NCI-H1092 treated with DMSO at 0.1 percent for 48 hours (cell line): Measurements from ENCODE around the gene CCDC74A.
"Not testable (repeated sequence)": the region's sequence is repeated elsewhere in the genome, so short reads cannot be mapped to it uniquely, and the experiment has no call there.

Experiments
- DNase-seq: peaks from one replicate; lab custom pipeline; 2025; lab: John Stamatoyannopoulos, UW

Gene CCDC74A

DNA sequence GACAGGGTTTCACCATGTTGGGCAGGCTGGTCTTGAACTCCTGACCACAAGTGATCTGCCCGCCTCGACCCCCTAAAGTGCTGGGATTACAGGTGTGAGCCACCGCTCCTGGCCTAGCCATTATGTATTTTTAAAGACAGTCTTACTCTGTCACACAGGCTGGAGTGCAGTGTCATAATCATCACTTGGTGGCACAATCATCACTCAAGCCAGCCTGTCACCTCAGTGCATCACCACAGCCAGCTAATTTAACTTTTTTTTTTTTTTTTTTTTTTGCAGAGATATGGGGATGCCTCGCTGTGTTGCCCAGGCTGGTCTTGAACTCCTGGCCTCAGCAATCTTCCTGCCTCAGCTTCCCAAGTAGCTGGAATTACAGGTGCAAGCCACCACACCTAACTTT lies 24.1 kb upstream of the CCDC74A start:
- not testable (repeated sequence) for DNase-seq

DNA sequence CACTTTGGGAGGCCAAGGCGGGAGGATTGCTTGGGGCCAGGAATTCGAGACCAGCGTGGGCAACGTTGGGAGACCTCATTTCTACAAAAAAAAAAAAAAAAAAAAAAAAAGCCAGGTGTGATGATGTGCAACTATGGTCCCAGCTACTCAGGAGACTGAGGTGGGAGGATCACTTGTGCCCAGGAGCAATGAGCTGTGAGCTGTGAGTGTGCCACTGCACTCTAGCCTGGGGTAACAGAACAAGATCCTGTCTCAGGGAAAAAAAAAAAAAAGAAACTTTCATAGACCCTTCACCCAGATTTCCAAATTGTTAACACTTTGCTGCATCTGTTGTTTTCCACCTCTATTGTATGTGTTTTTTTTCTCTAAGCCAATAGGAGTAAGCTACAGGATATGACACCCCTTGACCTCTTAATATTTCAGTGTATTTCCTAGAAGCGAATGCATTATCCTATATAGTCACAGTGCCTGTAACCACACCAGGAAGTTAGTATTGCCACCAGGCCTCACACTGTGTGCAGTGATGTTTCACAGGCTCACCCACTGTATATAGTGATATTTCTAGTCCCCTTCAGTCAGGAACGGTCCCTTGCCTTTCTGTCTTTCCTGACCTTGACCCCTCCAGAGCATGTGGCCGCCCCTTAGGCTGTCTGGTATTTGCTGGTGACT lies 23.5 kb upstream of the CCDC74A start:
- not testable (repeated sequence) for DNase-seq

DNA sequence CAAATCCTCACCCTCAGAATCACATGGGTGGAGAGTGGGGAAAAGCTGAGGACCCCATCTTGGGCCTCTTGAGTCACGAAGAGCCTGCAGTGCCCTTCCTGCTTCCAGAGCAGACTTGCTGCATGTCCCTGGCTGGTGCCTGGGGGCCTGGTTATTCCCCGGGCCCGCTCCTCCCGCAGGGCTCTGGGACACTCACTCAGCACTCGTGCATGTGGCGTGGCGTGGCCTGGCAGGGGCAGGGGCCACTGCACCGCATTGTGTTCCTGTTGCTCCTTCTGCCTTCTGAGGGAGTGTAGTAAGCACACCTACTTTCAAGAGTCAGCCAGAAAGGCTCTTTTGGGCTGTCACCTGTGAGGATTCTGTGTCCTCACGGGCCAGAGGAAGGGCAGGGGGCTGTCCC lies 18.1 kb upstream of the CCDC74A start:
- no peak for DNase-seq

DNA sequence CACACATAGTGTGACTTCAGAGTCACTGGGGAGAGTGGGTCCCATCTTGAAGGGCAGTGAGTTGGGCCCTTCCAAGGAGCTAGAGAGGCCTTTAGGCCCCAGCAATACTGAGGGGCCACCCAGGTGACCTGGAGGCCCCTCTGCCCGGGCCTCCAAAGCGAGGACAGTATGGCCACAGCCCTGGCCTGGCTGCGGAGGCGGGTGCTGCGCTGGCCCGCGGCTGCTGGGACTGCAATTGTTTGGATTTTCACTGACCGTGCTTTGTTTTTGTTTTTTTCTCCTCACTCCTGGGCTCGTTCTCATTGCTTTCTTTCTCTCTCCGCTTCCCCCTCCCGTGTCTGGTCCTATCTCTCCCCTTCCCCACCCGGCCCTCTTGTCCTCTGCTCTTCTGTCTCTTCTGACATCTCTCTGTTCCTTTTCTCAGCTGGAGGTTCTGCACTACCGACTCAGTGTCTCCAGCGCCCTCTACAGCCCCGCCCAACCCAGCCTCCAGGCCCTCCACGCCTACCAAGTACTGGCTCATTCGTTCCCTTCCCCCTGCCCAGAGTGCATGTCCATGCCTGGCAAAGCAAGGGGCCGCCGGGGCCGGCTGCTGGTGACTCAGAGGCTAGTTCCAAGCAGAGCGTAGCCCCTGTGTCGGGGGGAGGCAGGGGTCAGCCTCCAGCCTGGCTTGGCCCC lies 16.3 kb upstream of the CCDC74A start:
- not testable (repeated sequence) for DNase-seq

DNA sequence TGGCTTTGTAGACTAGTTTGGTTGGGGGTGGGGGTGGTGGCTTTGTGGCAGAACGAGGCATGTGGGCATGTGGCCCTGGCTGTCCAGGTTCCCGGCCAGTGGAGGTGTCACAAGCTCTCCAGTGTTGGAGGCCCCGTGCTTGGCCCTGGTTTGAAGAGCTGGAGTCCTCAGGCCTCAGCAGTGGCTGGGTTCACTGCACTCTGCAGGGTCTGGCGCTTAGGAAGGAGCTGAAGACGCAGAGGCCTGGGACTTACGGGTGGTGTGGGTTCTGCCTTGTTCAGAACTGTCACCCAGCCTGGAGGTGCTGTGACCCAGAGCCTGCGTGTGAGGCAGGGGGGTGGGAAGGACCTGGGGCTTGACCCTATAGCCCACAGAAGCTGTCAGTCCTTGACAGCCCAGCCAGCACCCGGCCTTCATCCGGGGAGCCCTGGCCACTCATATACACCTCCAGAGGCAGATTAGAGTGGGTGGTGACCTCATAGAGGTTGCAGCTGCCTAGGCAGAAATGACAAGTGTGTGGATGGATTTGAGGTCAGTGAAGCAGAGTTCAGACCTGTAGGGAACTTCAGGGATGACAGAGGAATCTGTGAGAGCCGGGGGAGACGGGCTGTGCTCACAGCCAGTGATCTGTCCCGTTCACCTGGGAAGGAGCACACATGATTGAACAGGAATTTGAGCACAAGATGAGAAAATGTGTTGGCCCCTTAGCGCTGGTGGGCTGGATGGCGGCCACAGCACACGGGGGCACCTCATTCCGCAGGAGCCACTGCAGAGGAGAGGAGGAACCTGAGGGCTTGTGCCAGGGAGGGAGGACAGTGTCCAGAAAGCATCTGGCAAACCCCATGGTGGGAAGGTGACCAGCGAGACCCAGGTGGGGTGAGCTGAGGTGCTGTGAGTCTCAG lies 15.5 kb upstream of the CCDC74A start:
- not testable (repeated sequence) for DNase-seq

DNA sequence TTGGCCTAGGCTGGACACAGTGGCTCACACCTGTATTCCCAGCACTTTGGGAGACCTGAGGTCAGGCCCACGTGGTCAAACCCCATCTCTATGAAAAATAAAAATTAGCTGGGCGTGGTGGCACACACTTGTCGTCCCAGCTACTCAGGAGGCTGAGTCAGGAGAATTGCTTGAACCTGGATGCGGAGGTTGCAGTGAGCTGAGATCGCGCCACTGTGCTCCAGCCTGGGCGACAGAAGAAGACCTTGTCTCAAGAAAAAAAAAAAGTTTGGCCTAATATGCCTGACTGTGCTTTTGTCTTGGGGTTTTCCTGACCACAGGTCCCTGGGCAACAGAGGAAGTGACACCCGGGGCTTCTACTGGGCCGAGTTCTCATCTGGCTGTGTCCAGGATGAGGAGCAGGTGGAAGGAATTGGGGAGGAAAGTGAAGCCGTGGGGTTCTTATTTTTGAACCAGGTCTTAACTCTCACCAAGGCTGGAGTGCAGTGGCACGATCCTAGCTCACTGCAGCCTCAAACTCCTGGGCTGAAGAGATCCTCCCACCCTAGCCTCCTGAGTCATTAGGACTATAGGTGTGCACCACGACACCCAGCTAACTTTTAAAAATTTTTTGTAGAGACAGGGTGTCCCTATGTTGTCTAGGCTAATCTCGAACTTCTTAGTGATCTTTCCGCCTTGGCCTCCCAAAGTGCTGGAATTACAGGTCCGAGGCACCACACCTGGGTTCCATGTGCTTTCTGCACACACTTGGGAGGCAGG lies 13.1 kb upstream of the CCDC74A start:
- not testable (repeated sequence) for DNase-seq

DNA sequence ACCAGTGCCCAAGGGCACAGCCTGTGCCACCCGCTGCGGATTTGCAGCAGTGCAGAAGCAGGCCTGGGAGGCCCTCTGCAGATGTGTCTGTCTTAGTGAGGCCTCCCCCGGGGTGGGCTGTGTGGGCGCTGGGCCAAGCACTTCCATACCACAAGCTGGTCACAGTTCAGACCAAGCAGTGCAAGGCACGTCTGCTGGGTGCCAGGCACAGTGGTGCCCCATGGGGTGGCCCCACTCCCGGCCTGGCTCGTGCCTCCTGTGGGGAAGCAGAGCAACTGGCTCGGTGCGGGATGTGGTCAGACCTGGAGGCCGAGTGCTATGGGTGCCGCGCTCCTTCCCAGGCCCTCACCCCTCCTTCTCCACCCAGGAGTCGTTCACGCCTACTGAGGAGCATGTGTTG lies 12.5 kb upstream of the CCDC74A start:
- DNase-seq = not testable (repeated sequence)

DNA sequence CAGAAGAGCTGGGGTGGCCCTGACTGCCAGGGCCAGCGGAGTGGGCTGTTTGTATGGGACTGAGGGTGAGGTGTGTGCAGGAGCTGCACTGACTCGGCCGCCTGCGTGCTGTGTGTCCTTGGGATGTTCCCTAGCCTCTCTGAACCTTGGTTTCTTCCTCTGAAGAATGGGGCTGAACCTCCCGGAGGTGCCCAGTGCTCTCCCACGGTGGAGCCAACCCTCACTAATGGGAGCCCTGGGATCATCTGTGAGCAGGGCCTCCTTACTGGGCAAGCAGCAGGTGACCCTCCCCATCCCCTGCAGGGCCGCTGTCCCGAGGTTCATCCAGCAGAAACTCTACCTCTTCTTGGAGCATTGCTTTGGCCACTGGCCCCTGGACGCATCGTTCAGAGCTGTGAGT lies 11.7 kb upstream of the CCDC74A start:
- DNase-seq = no peak

DNA sequence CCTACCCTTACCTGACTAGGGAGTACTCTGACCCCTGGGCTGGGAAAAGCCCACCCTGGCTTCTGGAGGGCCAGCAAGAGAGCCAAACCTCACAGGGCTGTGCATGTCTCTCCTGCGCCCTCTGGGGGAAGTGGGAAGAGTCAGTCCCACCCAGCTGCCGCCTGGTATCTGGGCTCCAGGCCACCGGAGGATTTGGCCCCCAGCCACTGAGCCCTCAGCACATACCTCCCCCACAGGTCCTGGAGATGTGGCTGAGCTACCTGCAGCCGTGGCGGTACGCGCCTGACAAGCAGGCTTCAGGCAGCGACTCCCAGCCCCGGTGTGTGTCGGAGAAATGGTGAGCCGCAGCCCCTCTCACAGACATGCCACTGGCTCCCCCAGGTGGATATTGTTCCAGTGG lies 11.1 kb upstream of the CCDC74A start:
- DNase-seq = not testable (repeated sequence)

DNA sequence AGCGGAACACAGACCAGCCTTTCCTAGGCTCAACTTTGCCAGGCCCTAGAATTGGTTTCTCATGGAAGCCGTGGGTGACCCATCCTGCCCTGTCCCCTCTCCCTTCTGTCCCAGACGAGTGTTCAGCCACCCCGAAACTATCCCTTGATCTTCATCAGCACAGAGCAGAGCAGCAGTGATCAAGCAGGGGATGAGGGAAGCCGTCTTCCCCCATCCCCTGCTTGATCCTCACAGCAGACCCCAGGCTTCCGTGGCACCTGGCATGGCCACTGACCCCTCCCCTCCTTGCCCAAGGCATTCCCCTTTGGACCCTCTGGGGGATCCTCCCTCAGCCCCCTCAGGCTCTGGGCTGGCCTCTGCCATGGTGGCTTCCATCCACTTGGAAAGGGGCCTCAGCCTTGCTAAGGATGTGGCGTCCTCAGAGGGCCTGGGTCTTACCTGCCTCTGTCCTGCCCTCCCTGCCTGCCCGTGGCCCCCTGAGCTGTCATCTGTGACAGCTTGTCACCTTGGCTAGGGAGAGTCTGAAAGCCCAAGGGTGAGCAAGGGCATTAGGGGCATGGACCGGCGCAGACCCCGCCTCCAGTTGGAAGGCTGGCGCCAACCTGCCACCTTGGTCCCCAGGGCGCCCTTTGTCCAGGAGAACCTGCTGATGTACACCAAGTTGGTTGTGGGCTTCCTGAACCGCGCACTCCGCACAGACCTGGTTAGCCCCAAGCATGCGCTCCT lies 10.4 kb upstream of the CCDC74A start:
- no peak for DNase-seq

DNA sequence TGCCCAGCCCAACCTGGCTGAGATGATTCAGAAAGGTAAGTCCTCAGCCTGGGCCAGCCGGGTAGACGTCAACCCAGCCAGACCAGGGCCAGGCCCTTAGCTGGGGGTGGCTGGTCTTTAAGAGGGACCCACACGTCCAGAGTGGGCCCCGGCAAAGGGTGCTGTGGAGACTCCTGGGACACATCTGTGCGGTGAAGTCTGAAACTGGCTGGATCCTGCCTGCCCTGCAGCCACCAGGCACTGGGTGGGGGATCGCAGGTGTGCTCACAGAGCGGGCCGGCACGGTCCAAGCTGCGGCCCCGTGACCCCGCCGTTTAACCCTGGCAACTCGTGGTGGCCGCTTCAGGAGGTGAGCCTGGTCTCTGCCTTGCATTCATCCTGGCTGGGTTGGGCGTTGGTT lies 9.8 kb upstream of the CCDC74A start:
- DNase-seq = not testable (repeated sequence)

DNA sequence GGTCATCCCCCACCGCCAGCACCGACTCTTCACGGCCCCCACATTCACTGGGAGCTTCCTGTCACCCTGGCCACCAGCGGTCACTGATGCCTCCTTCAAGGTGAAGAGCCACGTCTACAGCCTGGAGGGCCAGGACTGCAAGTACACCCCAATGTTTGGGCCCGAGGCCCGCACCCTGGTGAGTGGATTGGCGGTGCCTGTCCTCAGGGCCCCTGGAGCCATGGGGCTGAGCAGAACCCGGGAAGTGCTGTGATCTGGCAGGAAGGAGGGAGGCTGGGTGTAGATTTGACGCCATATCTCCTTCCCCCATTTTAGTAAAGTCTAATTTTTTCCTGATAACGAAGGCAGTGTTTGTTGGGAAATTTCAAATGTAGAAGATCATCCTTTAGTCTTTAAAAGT lies 9.2 kb upstream of the CCDC74A start:
- not testable (repeated sequence) for DNase-seq

DNA sequence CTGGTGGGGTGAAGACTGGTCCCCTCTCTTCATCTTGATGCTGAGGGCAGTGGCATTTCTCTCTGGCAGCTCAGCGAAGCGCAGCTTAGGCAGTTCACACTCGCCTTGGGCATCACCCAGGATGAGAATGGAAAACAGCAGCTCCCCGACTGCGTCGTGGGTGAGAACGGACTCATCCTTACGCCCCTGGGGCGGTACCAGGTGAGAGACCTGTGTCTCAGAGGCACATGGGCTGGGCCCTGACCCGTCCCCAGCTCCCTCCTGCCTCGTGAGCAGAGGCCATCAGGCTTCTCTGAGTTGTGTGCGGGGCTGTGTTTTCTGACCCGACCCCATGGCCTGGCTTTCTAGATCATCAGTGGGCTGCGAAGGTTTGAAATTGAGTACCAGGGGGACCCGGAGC lies 8.2 kb upstream of the CCDC74A start:
- no peak for DNase-seq

DNA sequence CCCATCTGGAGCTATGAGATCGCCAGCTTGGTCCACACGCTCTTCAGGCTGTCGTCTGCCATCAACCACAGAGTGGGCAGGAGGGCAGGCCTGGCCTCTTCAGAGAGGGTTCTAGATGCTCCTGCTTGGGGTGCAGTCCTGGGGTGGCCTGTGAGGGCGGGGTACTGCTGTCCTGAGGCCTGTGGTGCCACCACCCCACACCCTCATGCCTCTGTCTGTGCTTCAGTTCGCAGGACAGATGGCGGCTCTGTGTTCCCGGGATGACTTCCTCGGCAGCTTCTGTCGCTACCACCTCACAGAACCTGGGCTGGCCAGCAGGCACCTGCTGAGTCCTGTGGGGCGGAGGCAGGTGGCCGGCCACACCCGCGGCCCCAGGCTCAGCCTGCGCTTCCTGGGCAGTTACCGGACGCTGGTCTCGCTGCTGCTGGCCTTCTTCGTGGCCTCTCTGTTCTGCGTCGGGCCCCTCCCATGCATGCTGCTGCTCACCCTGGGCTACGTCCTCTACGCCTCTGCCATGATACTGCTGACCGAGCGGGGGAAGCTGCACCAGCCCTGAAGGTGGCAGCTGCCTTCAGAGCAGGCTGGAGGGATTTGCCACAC lies 7.7 kb upstream of the CCDC74A start:
- not testable (repeated sequence) for DNase-seq

DNA sequence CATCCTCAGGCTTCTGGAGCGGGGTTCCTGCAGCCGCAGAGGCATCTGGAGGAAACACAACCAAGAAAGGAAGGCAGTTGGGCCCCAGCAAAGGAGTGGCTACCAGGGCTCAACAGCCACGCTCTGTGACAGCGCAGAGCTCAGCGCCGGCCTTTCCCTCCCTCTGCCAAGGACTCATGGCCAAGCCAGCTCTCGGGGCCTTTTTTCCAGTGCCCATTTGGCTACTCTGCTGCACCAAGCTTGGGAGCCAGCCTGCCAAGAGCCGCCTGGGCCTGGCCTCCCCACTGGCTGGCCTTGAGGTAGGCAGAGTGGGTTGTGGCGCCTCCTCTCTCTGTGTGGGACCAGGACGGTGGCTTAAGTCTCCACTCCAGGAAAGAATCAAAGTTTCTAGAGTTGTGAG lies 7.2 kb upstream of the CCDC74A start:
- DNase-seq = no peak

DNA sequence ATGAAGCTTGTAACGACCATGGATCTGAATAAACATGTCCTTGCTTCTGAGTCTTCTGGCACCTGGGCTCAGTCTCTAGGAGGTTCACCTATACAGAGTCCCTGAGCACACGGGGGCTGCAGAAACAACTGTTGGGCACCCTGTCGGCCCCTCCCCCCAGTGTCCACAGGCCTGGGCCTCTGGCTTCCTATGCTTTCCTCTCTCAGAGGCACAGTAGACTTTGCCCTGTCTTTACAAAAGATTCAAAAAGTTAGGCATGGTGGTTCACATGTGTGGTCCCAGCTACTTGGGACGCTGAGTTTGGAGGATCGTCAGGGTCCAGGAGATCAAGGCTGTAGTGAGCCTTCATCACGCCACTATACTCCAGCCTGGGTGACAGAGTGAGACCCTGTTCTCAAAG lies 6.2 kb upstream of the CCDC74A start:
- DNase-seq = not testable (repeated sequence)

DNA sequence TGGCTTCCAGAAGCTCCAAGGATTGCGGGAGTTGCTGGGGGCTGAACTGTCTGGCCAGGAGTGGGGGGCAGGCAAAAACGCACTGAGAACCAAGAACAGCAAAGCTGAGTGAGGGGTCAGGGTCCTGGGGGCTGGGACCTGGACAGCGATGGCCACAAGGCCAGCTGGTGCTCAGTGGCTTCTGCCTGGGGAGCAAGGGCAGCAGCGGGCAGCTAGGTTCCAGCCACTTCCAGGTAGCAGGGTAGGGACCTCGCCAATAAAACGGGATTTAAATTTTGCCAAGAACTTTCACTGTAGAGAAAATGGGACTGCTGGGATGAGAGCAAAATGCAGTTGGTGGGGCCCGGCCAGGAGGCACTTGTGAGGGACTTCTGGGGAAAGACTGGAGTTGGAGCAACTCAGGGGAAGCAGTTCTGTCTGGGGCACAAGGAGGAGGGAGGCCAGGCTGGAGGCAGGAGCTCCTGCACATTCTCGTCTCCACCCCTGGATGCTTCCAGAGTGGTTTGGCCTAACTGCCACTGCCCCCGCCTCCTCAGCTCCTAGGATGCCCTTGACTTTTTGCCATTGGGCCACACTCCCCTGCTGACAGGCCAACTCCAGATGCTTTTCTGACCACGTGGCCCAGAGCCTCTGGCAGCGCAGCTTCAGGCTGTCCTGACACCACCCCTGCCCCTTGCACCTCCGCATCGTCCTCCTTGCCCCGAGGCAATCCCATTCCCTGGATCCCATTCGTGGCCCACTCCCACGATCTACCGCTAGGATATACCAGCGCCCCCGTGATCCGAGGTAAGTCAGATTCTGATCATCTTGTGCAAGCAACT lies 5.5 kb upstream of the CCDC74A start:
- DNase-seq = no peak

DNA sequence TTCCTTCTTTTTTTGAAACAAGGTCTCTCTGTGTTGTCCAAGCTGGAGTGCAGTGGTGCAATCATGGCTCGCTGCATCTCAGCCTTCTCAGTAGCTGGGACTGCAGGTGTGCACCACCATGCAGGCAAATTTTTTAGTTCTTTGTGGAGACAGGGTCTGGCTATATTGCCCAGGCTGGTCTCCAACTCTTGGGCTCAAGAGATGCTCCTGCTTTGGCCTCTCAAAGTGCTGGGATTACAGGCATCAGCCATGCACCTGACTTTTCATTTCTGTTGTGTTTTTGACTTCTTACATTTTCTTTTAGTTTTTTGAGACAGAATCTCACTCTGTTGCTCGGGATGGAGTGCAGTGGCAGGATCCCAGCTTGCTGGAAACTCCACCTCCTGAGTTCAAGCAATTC lies 2.4 kb upstream of the CCDC74A start:
- DNase-seq = not testable (repeated sequence)

DNA sequence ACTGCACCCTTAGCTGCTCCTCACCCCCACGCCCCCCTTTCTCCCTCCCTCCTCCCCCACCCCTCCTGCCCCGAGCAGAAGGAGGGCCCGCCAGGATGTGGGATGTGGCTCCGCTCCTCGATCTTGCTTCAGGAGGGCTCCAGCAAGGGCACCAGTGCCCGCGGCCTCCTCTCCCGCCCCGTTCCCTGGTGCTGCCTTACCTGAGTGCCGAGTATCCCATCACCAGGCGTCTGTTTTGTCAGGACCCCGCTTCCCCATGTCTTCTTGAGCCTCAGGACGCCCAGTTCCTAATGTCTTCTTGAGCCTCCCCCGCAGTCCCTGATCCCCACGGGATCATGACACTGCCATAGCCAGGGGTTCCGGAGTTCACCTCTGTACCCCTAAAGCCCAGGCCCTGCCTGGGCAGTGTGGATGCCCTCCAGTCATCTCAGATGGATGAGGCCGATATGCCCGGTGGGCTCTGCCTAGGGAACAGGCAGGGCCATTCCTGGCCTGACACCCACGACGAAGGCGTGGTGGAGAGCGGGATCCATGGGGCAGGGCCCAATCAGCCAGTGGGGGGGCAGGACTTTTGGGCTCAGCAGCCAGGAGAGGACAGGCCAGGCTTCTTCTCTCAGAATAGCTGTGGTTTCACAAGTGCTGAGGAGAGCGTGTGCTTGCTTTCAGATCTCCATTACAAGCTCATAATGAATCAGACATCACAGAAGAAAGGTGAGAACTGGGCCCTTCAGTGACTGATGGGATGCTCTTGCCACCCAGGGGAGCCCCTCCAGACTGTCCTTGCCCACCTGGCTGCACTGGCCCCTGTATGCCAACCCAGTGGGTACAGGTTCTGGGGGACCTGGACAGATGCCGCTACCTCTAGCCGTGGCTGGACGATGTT lies 1.5 kb downstream of the CCDC74A start:
- DNase-seq = not testable (repeated sequence)
